Mesendoderm (in vitro differentiated cells): Measurements from ENCODE around the gene MYO1A.

Experiments
- DNase-seq: peaks from one replicate; pipeline ENCODE4 v3.0.0; 2013
- H2AK5ac ChIP-seq: 2 replicates; pipeline ENCODE4 v1.6.1; 2013; ENCODE audit warnings: low read length, inconsistent platforms
- H2BK120ac ChIP-seq: 2 replicates; pipeline ENCODE4 v1.6.1; 2013; ENCODE audit warnings: low read depth, mild to moderate bottlenecking, low read length, moderate library complexity, mixed read lengths
- H2BK15ac ChIP-seq: replicated peaks from 2 replicates; pipeline ENCODE4 v1.6.1; 2013; ENCODE audit warnings: low read depth, mild to moderate bottlenecking, moderate library complexity
- H2BK5ac ChIP-seq: 2 replicates; pipeline ENCODE4 v1.6.1; 2013; ENCODE audit warnings: low read length, inconsistent platforms
- H3K18ac ChIP-seq: 2 replicates; pipeline ENCODE4 v1.6.1; 2013; ENCODE audit warnings: mild to moderate bottlenecking, low read length, mixed read lengths
- H3K23ac ChIP-seq: one replicate; pipeline ENCODE4 v1.6.1; 2013; ENCODE audit warnings: low read length
- H3K27ac ChIP-seq: 2 replicates; pipeline ENCODE4 v1.5.1; 2013; ENCODE audit warnings: low read depth, mild to moderate bottlenecking, inconsistent platforms, low read length, moderate library complexity
- H3K27me3 ChIP-seq: 2 replicates; pipeline ENCODE4 v1.6.1; 2013; ENCODE audit warnings: low read length, control low read depth, mild to moderate bottlenecking, inconsistent platforms; ENCODE audit not compliant: insufficient read depth, poor library complexity
- H3K36me3 ChIP-seq: 2 replicates; pipeline ENCODE4 v1.6.1; 2013; ENCODE audit warnings: low read length, inconsistent platforms; ENCODE audit not compliant: control insufficient read depth, insufficient read depth
- H3K4ac ChIP-seq: one replicate; pipeline ENCODE4 v1.6.1; 2013; ENCODE audit warnings: low read depth, mild to moderate bottlenecking, low read length, moderate library complexity
- H3K4me1 ChIP-seq: 2 replicates; pipeline ENCODE4 v1.6.1; 2013; ENCODE audit warnings: low read depth, low read length, inconsistent platforms; ENCODE audit not compliant: control insufficient read depth
- H3K4me2 ChIP-seq: 2 replicates; pipeline ENCODE4 v1.6.1; 2013; ENCODE audit warnings: low read length
- H3K4me3 ChIP-seq: 2 replicates; pipeline ENCODE4 v1.5.1; 2013; ENCODE audit warnings: mild to moderate bottlenecking, low read length
- H3K56ac ChIP-seq: one replicate; pipeline ENCODE4 v1.6.1; 2013; ENCODE audit warnings: low read length
- H3K79me1 ChIP-seq: 2 replicates; pipeline ENCODE4 v1.6.1; 2013; ENCODE audit warnings: low read length, inconsistent platforms
- H3K79me2 ChIP-seq: 2 replicates; pipeline ENCODE4 v1.6.1; 2013; ENCODE audit warnings: mild to moderate bottlenecking, low read length; ENCODE audit not compliant: control insufficient read depth, insufficient read depth
- H3K9ac ChIP-seq: 2 replicates; pipeline ENCODE4 v1.6.1; 2013; ENCODE audit warnings: low read length, inconsistent platforms
- H4K5ac ChIP-seq: one replicate; pipeline ENCODE4 v1.6.1; 2013; ENCODE audit warnings: low read length
- H4K8ac ChIP-seq: one replicate; pipeline ENCODE4 v1.6.1; 2013; ENCODE audit warnings: low read depth, mild to moderate bottlenecking, control low read depth, low read length, moderate library complexity
- WGBS: extraction: QIAGEN DNeasy Blood & Tissue Kit; methylation state at CpG from one replicate; pipeline ENCODE4 v1.1.7; 2013; ENCODE audit warnings: low lambda C conversion rate, missing lambda C conversion rate; ENCODE audit not compliant: insufficient coverage; ENCODE audit errors: extremely low coverage; 5-methylcytosine and 5-hydroxymethylcytosine counted together

MYO1A gene

GRCh38 chr12:57069523-57069922, 19.6 kb upstream of the MYO1A start:
- Histone ChIP-seq H4K5ac (no peak overlapping the region), H3K23ac (no peak overlapping the region), H3K18ac (no peak overlapping the region), H3K79me2 (no peaks in the 10 kb centered on the region), H3K56ac (no peak overlapping the region), H3K4ac (no peak overlapping the region), H2BK15ac (no peak overlapping the region), H2BK120ac (no peak overlapping the region), H2AK5ac (no peak overlapping the region), H3K36me3 (no peaks in the 10 kb centered on the region), H3K4me3 (no peak overlapping the region), H3K27ac (no peak overlapping the region), H3K79me1 (no peaks in the 10 kb centered on the region), H3K4me1 (no peaks in the 10 kb centered on the region), H3K27me3 (no peaks in the 10 kb centered on the region), H3K4me2 (no peak overlapping the region), H2BK5ac (no peak overlapping the region), H3K9ac (no peak overlapping the region), H4K8ac (no peak overlapping the region)
- WGBS = no CpG with 5 or more reads among the region's 3 CpGs
- peak; percentile 86 for DNase-seq

- no peak overlapping the region for H3K4me2 ChIP-seq
- no peak overlapping the region for H3K4ac ChIP-seq
- no peak overlapping the region for H3K56ac ChIP-seq
- no peaks in the 10 kb centered on the region for H3K27me3 ChIP-seq
- no peaks in the 10 kb centered on the region for H3K79me1 ChIP-seq
- no peaks in the 10 kb centered on the region for H3K4me1 ChIP-seq
- no peak overlapping the region for H3K4me3 ChIP-seq
- no peak for DNase-seq
- no peak overlapping the region for H4K5ac ChIP-seq
- peaks cover 2% of the 10 kb centered on the region for H3K36me3 ChIP-seq
- H2BK15ac ChIP-seq = no peak overlapping the region
- no peak overlapping the region for H2BK5ac ChIP-seq
- no peak overlapping the region for H3K9ac ChIP-seq
- no peak overlapping the region for H2BK120ac ChIP-seq
- H4K8ac ChIP-seq = no peak overlapping the region
- WGBS = no CpG with 5 or more reads among the region's 2 CpGs
- H3K18ac ChIP-seq = no peak overlapping the region
- H3K27ac ChIP-seq = no peak overlapping the region
- H3K79me2 ChIP-seq = no peaks in the 10 kb centered on the region
- H3K23ac ChIP-seq = no peak overlapping the region
- H2AK5ac ChIP-seq = no peak overlapping the region
Measured at GRCh38 chr12:57066245-57066644, 16.3 kb upstream of the MYO1A start.

- Histone ChIP-seq H3K36me3 (peaks cover 11% of the 10 kb centered on the region), H4K8ac (no peak overlapping the region), H3K27me3 (no peaks in the 10 kb centered on the region), H3K27ac (no peak overlapping the region), H3K79me1 (no peaks in the 10 kb centered on the region), H4K5ac (no peak overlapping the region), H3K4me3 (no peak overlapping the region), H3K4ac (no peak overlapping the region), H2BK5ac (no peak overlapping the region), H3K18ac (no peak overlapping the region), H3K56ac (no peak overlapping the region), H2BK15ac (no peak overlapping the region), H3K4me2 (no peak overlapping the region), H3K23ac (no peak overlapping the region), H2AK5ac (no peak overlapping the region), H2BK120ac (no peak overlapping the region), H3K9ac (no peak overlapping the region), H3K4me1 (no peaks in the 10 kb centered on the region), H3K79me2 (no peaks in the 10 kb centered on the region)
- WGBS = no CpG with 5 or more reads among the region's 5 CpGs
- DNase-seq = no peak
Measured at GRCh38 chr12:57063991-57064685, 14.2 kb upstream of the MYO1A start.

- no peak overlapping the region for H3K23ac ChIP-seq
- no peaks in the 10 kb centered on the region for H3K79me2 ChIP-seq
- no peak for DNase-seq
- WGBS = no CpG with 5 or more reads among the region's 1 CpG
- peaks cover 16% of the 10 kb centered on the region for H3K36me3 ChIP-seq
- H3K27ac ChIP-seq = no peak overlapping the region
- H2BK15ac ChIP-seq = no peak overlapping the region
- H3K27me3 ChIP-seq = no peaks in the 10 kb centered on the region
- H3K4me2 ChIP-seq = no peak overlapping the region
- no peak overlapping the region for H4K5ac ChIP-seq
- no peak overlapping the region for H3K18ac ChIP-seq
- no peak overlapping the region for H2BK5ac ChIP-seq
- no peaks in the 10 kb centered on the region for H3K79me1 ChIP-seq
- no peak overlapping the region for H3K56ac ChIP-seq
- no peak overlapping the region for H4K8ac ChIP-seq
- no peaks in the 10 kb centered on the region for H3K4me1 ChIP-seq
- H3K4ac ChIP-seq = no peak overlapping the region
- no peak overlapping the region for H3K4me3 ChIP-seq
- no peak overlapping the region for H2BK120ac ChIP-seq
- H2AK5ac ChIP-seq = no peak overlapping the region
- H3K9ac ChIP-seq = no peak overlapping the region
Measured at GRCh38 chr12:57058454-57058853, 8.5 kb upstream of the MYO1A start.

- no peak overlapping the region for H3K4ac ChIP-seq
- no peak overlapping the region for H2BK120ac ChIP-seq
- H3K36me3 ChIP-seq = peaks cover 14% of the 10 kb centered on the region
- H3K79me2 ChIP-seq = no peaks in the 10 kb centered on the region
- no peak overlapping the region for H3K4me2 ChIP-seq
- no peak overlapping the region for H3K56ac ChIP-seq
- no peak overlapping the region for H3K4me3 ChIP-seq
- no peak overlapping the region for H2BK15ac ChIP-seq
- H4K8ac ChIP-seq = no peak overlapping the region
- H3K23ac ChIP-seq = no peak overlapping the region
- H3K18ac ChIP-seq = no peak overlapping the region
- H3K4me1 ChIP-seq = no peaks in the 10 kb centered on the region
- H4K5ac ChIP-seq = no peak overlapping the region
- H3K79me1 ChIP-seq = no peaks in the 10 kb centered on the region
- no peak overlapping the region for H3K27ac ChIP-seq
- no peak for DNase-seq
- whole genome bisulfite sequencing = no CpG with 5 or more reads among the region's 6 CpGs
- no peak overlapping the region for H2BK5ac ChIP-seq
- H3K27me3 ChIP-seq = no peaks in the 10 kb centered on the region
- H2AK5ac ChIP-seq = no peak overlapping the region
- no peak overlapping the region for H3K9ac ChIP-seq
Measured at GRCh38 chr12:57057067-57057751, 7.3 kb upstream of the MYO1A start.
